Neural cell (in vitro differentiated cells): ENCODE results near the gene IKZF2. TPM values are rescaled to one million over a fixed set of nuclear protein-coding genes. Genes with fewer than 3 reads are reported as not detected.

ENCODE experiments used
- H2AFZ ChIP-seq: fragments of 200-600, 300-800 bp; sonication (generic), shearing (Covaris generic); 2 replicates; pipeline ENCODE4 v1.6.0; 2014; ENCODE audit warnings: low read depth, mild to moderate bottlenecking, antibody characterized with exemption, low read length, moderate library complexity
- H3F3A ChIP-seq: fragments of 200-600 bp; shearing (Covaris generic); 2 replicates; pipeline ENCODE4 v1.6.1; 2016; ENCODE audit warnings: mild to moderate bottlenecking, moderate library complexity, mixed read lengths, antibody characterized with exemption, low read length; ENCODE audit not compliant: insufficient read depth, poor library complexity, severe bottlenecking
- H3K27ac ChIP-seq: fragments of 200-600, 300-800 bp; sonication (generic), shearing (Covaris generic); 2 replicates; pipeline ENCODE4 v1.5.1; 2014; ENCODE audit warnings: mild to moderate bottlenecking, low read length, moderate library complexity
- H3K27me3 ChIP-seq: fragments of 300-800, 200-600 bp; sonication (generic), shearing (Covaris generic); 2 replicates; pipeline ENCODE4 v1.6.0; 2014; ENCODE audit warnings: mild to moderate bottlenecking, low read depth, low read length, moderate library complexity; ENCODE audit not compliant: insufficient read depth
- H3K36me3 ChIP-seq: fragments of 300-800, 200-600 bp; sonication (generic), shearing (Covaris generic); 2 replicates; pipeline ENCODE4 v1.5.1; 2014; ENCODE audit warnings: mild to moderate bottlenecking, antibody characterized with exemption, low read length, moderate library complexity; ENCODE audit not compliant: insufficient read depth
- H3K4me2 ChIP-seq: fragments of 300-800, 200-600 bp; sonication (generic), shearing (Covaris generic); 2 replicates; pipeline ENCODE4 v1.6.0; 2014; ENCODE audit warnings: mild to moderate bottlenecking, low read length
- H3K4me3 ChIP-seq: fragments of 300-800, 200-600 bp; sonication (generic), shearing (Covaris generic); 2 replicates; pipeline ENCODE4 v1.5.1; 2014; ENCODE audit warnings: mild to moderate bottlenecking, low read length, moderate library complexity
- H3K79me2 ChIP-seq: fragments of 200-600 bp; shearing (Covaris generic); replicated peaks from 2 replicates; pipeline ENCODE4 v1.6.0; 2014; ENCODE audit warnings: mild to moderate bottlenecking, low read length, moderate library complexity; ENCODE audit not compliant: insufficient read depth
- H3K9ac ChIP-seq: fragments of 300-800, 200-600 bp; sonication (generic), shearing (Covaris generic); 2 replicates; pipeline ENCODE4 v1.6.1; 2016; ENCODE audit warnings: mild to moderate bottlenecking, low read length, mixed read lengths
- H3K9me2 ChIP-seq: fragments of 200-600 bp; shearing (Covaris generic); 2 replicates; pipeline ENCODE4 v1.6.1; 2016; ENCODE audit warnings: mild to moderate bottlenecking, low read length, mixed read lengths; ENCODE audit not compliant: insufficient read depth
- H3K9me3 ChIP-seq: fragments of 200-600, 300-800 bp; sonication (generic), shearing (Covaris generic); 2 replicates; pipeline ENCODE4 v1.6.1; 2016; ENCODE audit warnings: mild to moderate bottlenecking, mixed run types, low read length, moderate library complexity, mixed read lengths
- H4K20me1 ChIP-seq: fragments of 200-600 bp; shearing (Covaris generic); 2 replicates; pipeline ENCODE4 v1.6.1; 2016; ENCODE audit warnings: mild to moderate bottlenecking, mixed run types; ENCODE audit not compliant: insufficient read depth
- EP300 ChIP-seq: fragments of 450-650 bp; conservative IDR thresholded peaks from 2 replicates; pipeline ENCODE4 v1.6.1; 2014; ENCODE audit warnings: antibody characterized with exemption, mild to moderate bottlenecking, moderate library complexity; ENCODE audit not compliant: poor library complexity, severe bottlenecking
- EZH2 ChIP-seq: fragments of 200-600, 300-800 bp; shearing (Covaris generic), sonication (generic); IDR thresholded peaks from 2 replicates; pipeline ENCODE4 v1.6.1; 2014; ENCODE audit warnings: antibody characterized with exemption, low read length, borderline replicate concordance, mild to moderate bottlenecking; ENCODE audit not compliant: insufficient read depth, poor library complexity, severe bottlenecking
- MXI1 ChIP-seq: fragments of 450-650 bp; conservative IDR thresholded peaks from 2 replicates; pipeline ENCODE4 v1.6.1; 2014; ENCODE audit warnings: antibody characterized with exemption, mild to moderate bottlenecking; ENCODE audit not compliant: poor library complexity, severe bottlenecking
- POLR2AphosphoS5 ChIP-seq: IDR thresholded peaks from 2 replicates; pipeline ENCODE4 v1.6.1; 2012
- RAD21 ChIP-seq: fragments of 450-650 bp; conservative IDR thresholded peaks from 2 replicates; pipeline ENCODE4 v1.6.1; 2014; ENCODE audit warnings: antibody characterized with exemption, mild to moderate bottlenecking, moderate library complexity
- SMC3 ChIP-seq: fragments of 450-650 bp; conservative IDR thresholded peaks from 2 replicates; pipeline ENCODE4 v1.6.1; 2014; ENCODE audit warnings: antibody characterized with exemption, mild to moderate bottlenecking, moderate library complexity; ENCODE audit not compliant: poor library complexity
- TAF1 ChIP-seq: IDR thresholded peaks from 2 replicates; pipeline ENCODE4 v1.6.1; 2012; ENCODE audit warnings: low read depth
- polyA plus RNA-seq: library from polyadenylated mRNA; depleted of rRNA; stranded (reverse); fragments of >200 nt; gene quantifications from 2 replicates; pipeline ENCODE4 v1.2.3, GENCODE V29; 2014
- TF ChIP-seq, protein P1 (sequence below): IDR thresholded peaks from 2 replicates; pipeline ENCODE4 v1.6.1; 2012; ENCODE audit warnings: borderline replicate concordance
- TF ChIP-seq, protein P2 (sequence below): fragments of 450-650 bp; IDR thresholded peaks from 2 replicates; pipeline ENCODE4 v1.5.1; 2014; ENCODE audit warnings: antibody characterized with exemption, mild to moderate bottlenecking, moderate library complexity; ENCODE audit not compliant: poor library complexity, severe bottlenecking

The IKZF2 gene
- polyA plus RNA-seq, 1 donor from 2014 or later: 5.6 TPM

DNA sequence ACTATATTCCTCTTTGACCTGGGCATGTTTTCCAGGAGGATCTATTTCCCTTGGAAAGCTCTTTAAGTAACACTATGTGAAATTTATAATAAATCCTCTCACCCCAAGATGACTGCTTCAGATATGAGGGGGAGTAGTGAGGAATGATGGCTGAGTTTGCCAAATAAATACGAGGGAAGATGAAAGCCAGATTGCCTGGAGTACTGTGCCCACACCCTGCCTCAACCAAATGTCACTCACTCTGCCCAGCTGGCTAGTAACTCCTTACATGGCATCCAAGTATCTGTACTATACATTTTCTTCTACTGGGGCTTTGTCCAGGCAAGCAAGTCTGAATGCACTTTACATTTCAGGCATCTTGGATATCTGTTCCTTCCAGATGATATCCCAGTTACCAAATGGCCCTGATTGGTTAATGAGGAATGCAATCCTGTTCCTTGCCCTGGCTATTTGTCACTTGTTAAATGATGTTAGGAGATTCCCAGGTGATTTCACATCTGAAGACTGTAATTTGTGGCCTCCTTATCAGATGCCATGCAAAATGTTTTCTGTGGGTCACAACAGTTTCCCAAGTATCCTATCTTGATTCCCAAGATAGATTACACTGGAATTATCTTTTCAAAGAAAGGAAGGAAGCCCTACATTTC, 191.8 kb downstream of the IKZF2 start:
- no peak overlapping the region for H3K27ac ChIP-seq
- H3K9me2 ChIP-seq: no peaks in the 10 kb centered on the region
- H3K36me3 ChIP-seq: no peaks in the 10 kb centered on the region
- TF ChIP-seq RAD21: no peak
- TF ChIP-seq, protein P1, sequence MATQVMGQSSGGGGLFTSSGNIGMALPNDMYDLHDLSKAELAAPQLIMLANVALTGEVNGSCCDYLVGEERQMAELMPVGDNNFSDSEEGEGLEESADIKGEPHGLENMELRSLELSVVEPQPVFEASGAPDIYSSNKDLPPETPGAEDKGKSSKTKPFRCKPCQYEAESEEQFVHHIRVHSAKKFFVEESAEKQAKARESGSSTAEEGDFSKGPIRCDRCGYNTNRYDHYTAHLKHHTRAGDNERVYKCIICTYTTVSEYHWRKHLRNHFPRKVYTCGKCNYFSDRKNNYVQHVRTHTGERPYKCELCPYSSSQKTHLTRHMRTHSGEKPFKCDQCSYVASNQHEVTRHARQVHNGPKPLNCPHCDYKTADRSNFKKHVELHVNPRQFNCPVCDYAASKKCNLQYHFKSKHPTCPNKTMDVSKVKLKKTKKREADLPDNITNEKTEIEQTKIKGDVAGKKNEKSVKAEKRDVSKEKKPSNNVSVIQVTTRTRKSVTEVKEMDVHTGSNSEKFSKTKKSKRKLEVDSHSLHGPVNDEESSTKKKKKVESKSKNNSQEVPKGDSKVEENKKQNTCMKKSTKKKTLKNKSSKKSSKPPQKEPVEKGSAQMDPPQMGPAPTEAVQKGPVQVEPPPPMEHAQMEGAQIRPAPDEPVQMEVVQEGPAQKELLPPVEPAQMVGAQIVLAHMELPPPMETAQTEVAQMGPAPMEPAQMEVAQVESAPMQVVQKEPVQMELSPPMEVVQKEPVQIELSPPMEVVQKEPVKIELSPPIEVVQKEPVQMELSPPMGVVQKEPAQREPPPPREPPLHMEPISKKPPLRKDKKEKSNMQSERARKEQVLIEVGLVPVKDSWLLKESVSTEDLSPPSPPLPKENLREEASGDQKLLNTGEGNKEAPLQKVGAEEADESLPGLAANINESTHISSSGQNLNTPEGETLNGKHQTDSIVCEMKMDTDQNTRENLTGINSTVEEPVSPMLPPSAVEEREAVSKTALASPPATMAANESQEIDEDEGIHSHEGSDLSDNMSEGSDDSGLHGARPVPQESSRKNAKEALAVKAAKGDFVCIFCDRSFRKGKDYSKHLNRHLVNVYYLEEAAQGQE: no peak
- TF ChIP-seq SMC3: no peak
- TF ChIP-seq EZH2: no peak
- no peak for TF ChIP-seq POLR2AphosphoS5
- no peak for TF ChIP-seq TAF1
- no peak for TF ChIP-seq EP300
- TF ChIP-seq MXI1: no peak
- TF ChIP-seq, protein P2, sequence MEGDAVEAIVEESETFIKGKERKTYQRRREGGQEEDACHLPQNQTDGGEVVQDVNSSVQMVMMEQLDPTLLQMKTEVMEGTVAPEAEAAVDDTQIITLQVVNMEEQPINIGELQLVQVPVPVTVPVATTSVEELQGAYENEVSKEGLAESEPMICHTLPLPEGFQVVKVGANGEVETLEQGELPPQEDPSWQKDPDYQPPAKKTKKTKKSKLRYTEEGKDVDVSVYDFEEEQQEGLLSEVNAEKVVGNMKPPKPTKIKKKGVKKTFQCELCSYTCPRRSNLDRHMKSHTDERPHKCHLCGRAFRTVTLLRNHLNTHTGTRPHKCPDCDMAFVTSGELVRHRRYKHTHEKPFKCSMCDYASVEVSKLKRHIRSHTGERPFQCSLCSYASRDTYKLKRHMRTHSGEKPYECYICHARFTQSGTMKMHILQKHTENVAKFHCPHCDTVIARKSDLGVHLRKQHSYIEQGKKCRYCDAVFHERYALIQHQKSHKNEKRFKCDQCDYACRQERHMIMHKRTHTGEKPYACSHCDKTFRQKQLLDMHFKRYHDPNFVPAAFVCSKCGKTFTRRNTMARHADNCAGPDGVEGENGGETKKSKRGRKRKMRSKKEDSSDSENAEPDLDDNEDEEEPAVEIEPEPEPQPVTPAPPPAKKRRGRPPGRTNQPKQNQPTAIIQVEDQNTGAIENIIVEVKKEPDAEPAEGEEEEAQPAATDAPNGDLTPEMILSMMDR: no peak
- H3F3A ChIP-seq: no peaks in the 10 kb centered on the region
- H3K9ac ChIP-seq: no peak overlapping the region
- H4K20me1 ChIP-seq: no peaks in the 10 kb centered on the region
- no peak overlapping the region for H3K4me3 ChIP-seq
- H2AFZ ChIP-seq: no peak overlapping the region
- no peak overlapping the region for H3K4me2 ChIP-seq
- no peaks in the 10 kb centered on the region for H3K27me3 ChIP-seq
- H3K79me2 ChIP-seq: no peaks in the 10 kb centered on the region
- no peaks in the 10 kb centered on the region for H3K9me3 ChIP-seq

DNA sequence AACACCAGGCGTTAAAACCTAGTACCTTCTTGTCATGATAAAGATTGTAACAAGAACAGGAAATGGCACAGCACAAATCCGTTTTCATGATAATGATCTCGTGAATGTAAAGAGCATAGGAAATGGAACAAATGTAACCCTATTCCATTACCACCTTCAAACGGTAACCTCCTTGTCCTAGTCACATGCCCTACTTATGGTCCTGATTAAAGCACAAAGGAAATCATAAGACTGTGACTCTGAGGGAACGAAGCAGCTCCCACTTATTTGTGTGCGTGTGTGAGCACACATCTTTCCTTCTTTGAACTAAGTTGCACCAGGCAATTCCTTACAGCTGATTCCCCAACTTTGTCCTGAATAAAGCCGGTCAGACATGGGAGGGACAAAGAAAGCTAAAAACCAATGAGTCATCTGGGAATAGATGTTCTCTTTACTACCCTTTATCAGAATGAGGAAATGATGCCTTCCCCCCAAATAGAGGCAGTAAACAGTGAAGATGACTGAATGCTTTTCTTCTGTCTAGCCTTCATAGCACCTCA, 192.6 kb downstream of the IKZF2 start:
- Histone ChIP-seq H3K79me2 (no peaks in the 10 kb centered on the region), H3K9me3 (no peaks in the 10 kb centered on the region), H2AFZ (no peak overlapping the region), H3K36me3 (no peaks in the 10 kb centered on the region), H3K4me3 (no peak overlapping the region), H3K27me3 (no peaks in the 10 kb centered on the region), H3K4me2 (no peak overlapping the region), H4K20me1 (no peaks in the 10 kb centered on the region), H3K9me2 (no peaks in the 10 kb centered on the region), H3F3A (no peaks in the 10 kb centered on the region), H3K27ac (no peak overlapping the region), H3K9ac (no peak overlapping the region)
- TF ChIP-seq TAF1: no peak
- no peak for TF ChIP-seq MXI1
- TF ChIP-seq, protein P2: no peak
- TF ChIP-seq, protein P1: no peak
- no peak for TF ChIP-seq POLR2AphosphoS5
- TF ChIP-seq RAD21: no peak
- no peak for TF ChIP-seq EZH2
- TF ChIP-seq SMC3: no peak
- TF ChIP-seq EP300: no peak
